ENCODE measurements around the gene HOTAIR.

DNA sequence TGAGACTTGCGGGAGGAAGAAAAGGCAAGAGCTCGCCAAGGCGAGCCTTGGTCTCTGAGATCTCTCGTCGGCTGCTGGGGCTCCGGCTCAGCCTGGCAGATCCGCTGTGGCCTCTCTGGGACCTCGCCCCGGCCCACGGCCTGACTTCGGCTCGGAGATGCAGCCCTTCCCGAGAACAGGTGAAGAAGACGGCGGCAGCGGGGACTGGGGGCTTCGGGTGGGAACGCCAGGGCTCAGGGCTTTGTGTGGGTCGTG lies 19.2 kb upstream of the HOTAIR start:
- no peak for TF ChIP-seq CTCF (IDR thresholded peaks at IDR 0.05; ENCODE audit: low read length)
- TF ChIP-seq EZH2 (optimal IDR thresholded peaks at IDR 0.05; ENCODE audit: low read depth, low read length): no peak
- no peak for TF ChIP-seq EZH2phosphoT487 (IDR thresholded peaks at IDR 0.05; ENCODE audit: low read length)

Data from MM.1S (cell line).